OCI-LY7 (cell line): ENCODE data around the gene SUCLG1.

ENCODE experiments used
- EZH2phosphoT487 ChIP-seq: fragments of 200-600 bp; sonication (generic); IDR thresholded peaks from 2 replicates; pipeline ENCODE4 v1.6.1; 2018; ENCODE audit warnings: low read depth, borderline replicate concordance, mild to moderate bottlenecking, mixed run types, antibody characterized with exemption, low read length, moderate library complexity, mixed read lengths
- TF ChIP-seq, protein P1 (sequence below): fragments of 200-600 bp; sonication (generic); conservative IDR thresholded peaks from 2 replicates; pipeline ENCODE4 v1.5.1; 2014; ENCODE audit warnings: mild to moderate bottlenecking, antibody characterized with exemption, low read length, moderate library complexity, mixed read lengths

DNA sequence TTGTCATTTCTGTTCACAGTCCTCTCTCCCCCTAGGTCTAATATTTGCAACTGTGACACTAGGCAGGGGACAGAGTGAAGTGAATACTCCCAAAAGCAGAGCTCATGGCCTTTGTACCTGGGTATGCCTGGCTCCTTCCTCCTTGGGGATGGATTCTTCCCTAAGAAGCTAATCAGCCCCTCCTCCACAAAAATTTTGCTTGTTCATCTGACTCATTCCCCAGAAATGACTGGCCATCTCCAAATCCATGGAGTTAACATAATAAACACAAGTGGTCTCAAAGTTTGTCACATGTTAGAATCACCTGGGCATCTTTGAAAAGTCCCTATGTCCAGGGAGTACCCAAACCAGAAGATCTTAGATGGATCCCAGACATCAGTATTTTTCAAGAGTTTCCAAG lies 65.3 kb downstream of the SUCLG1 start:
- TF ChIP-seq EZH2phosphoT487, result no peak
- TF ChIP-seq, protein P1, sequence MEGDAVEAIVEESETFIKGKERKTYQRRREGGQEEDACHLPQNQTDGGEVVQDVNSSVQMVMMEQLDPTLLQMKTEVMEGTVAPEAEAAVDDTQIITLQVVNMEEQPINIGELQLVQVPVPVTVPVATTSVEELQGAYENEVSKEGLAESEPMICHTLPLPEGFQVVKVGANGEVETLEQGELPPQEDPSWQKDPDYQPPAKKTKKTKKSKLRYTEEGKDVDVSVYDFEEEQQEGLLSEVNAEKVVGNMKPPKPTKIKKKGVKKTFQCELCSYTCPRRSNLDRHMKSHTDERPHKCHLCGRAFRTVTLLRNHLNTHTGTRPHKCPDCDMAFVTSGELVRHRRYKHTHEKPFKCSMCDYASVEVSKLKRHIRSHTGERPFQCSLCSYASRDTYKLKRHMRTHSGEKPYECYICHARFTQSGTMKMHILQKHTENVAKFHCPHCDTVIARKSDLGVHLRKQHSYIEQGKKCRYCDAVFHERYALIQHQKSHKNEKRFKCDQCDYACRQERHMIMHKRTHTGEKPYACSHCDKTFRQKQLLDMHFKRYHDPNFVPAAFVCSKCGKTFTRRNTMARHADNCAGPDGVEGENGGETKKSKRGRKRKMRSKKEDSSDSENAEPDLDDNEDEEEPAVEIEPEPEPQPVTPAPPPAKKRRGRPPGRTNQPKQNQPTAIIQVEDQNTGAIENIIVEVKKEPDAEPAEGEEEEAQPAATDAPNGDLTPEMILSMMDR, result no peak
